Activated gamma-delta T cell (primary cell): ENCODE results near the gene SP1.
"Not testable (repeated sequence)": the region's sequence is repeated elsewhere in the genome, so short reads cannot be mapped to it uniquely, and the experiment has no call there.

Source experiments
- DNase-seq: peaks from one replicate; lab custom pipeline; 2025; lab: John Stamatoyannopoulos, UW

SP1 gene

DNA sequence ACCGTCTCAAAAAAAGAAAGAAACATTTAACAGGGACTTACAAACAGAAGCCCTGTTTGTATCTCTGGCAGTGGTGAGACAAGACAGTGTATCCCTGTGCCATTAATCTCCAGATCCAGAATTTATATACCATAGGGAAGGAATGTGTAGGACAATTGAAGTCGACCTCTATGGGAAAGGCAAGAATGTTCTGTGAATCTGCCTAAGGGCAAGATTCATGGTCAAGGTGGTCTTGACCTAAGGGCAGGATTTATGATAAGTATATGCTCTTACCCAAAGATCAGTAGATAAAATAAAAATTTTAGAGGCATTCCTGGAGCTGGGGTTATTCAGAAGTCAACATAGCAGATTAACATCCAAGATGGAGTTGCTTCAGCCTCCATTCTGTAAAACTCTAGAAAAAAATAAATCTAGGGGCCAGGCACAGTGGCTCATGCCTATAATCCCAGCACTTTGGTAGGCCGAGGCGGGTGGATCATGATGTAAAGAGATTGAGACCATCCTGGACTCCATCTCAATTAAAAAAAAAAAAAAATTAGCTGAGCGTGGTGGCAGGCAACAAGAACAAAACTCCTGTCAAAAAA lies 21.0 kb upstream of the SP1 start:
- no peak for DNase-seq

DNA sequence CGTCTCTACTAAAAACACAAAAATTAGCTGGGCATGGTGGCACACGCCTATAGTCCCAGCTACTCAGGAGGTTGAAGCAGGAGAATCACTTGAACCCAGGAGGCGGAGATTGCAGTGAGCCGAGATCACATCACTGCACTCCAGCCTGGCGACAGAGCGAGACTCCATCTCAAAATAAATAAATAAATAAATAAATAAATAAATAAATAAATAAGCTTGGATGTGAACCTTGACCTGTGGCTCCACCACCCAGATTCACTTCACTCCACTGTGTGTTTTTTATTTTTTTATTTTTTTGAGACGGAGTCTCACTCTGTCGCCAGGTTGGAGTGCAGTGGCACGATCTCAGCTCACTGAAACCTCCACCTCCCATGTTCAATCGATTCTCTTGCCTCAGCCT lies 18.3 kb upstream of the SP1 start:
- DNase-seq: not testable (repeated sequence)

DNA sequence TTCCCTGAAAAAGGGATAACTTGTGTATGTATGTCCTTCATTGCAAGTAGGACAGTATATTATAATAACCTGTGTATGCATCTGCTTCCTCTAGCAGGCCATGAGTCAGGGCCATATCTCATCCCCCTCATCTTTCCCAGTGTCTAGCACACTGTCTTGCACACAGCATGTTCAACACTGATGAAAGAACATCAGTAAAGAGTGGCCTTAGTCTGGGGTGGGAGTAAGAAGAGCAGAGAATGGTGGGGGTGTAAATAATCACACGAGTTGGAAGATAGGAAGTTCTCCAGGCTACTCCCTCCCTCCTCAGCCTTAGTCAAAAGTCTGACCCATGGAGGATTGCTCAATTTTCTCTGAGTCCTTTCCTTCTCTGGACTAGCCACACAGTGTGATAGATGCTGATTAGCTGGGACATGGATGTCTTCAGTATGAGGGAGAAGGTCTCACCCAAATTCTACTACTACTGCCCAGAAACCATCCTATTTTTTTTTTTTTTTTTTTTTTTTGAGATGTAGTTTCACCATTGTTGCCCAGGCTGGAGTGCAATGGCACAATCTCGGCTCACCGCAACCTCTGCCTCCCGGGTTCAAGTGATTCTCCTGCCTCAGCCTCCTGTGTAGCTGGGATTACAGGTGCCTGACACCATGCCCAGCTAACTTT lies 14.6 kb upstream of the SP1 start:
- DNase-seq: no peak

DNA sequence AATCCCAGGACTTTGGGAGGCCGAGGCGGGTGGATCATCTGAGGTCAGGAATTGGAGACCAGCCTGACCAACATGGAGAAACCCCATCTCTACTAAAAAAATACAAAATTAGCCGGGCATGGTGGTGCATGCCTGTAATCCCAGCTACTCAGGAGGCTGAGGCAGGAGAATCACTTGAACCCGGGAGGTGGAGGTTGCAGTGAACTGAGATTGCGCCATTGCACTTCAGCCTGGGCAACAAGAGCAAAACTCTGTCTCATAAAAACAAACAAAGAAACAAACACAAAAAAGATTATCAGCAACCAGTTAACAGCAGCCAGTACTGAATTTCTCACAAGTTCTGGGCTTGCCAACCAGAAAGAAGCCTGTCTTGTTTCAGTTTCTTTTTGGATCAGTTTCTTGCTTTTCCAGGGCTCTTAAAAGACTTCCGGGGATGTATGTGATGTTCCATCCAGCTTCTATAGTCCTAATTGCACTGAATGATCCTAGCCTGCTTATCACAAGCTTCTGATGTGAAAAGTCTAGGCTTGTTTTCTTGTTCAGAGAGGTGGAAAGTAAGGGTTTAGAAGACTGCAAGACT lies 6.3 kb upstream of the SP1 start:
- not testable (repeated sequence) for DNase-seq

DNA sequence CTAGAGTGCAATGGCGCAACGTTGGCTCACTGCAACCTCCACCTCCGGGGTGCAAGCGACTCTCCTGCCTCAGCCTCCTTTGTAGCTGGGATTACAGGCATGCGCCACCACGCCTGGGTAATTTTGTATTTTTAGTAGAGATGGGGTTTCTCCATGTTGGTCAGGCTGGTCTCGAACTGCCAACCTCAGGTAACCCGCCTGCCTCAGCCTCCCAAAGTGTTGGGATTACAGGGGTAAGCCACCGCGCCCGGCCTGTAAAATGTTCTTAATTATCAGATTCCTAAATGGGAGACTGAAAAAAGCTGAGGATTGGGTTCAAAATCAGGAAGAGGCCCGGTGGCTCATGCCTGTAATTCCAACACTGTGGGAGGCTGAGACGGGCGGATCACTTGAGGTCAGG lies 5.7 kb upstream of the SP1 start:
- DNase-seq: not testable (repeated sequence)

DNA sequence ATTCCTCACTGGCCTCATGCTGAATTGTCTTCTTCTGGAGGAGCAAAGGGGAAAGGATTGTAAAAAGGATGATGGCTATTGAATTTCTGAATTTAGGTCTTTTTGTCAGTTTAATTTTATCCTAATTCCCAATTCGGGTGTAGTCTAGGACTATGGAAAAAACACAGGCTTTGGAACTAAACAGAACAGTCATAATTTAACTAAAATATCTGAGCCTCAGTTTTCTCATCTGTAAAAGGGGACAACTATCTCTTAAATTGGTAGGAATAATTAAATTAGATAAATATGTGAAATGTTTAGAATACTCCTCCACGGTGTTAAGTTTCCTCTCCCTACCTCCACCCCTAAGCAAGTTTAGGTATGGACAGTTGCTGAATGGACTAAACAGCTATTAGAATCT lies 3.2 kb upstream of the SP1 start:
- DNase-seq: no peak

DNA sequence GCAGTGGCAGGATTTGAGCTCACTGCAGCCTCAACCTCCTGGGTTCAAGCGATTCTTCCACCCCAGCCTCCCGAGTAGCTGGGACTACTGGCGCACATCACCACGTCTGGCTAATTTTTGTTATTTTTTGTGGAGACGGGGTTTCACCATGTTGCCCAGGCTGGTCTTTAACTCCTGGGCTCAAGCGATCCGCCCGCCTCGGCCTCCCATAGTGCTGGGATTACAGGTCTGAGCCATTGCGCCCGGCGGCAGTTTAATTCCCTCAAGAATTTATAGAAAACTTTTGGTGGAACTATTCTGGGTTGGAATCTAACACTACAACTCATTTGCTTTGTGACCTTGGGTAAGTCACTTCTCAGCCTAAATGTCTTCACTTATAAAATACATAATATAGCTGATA lies 1.8 kb upstream of the SP1 start:
- DNase-seq: no peak

DNA sequence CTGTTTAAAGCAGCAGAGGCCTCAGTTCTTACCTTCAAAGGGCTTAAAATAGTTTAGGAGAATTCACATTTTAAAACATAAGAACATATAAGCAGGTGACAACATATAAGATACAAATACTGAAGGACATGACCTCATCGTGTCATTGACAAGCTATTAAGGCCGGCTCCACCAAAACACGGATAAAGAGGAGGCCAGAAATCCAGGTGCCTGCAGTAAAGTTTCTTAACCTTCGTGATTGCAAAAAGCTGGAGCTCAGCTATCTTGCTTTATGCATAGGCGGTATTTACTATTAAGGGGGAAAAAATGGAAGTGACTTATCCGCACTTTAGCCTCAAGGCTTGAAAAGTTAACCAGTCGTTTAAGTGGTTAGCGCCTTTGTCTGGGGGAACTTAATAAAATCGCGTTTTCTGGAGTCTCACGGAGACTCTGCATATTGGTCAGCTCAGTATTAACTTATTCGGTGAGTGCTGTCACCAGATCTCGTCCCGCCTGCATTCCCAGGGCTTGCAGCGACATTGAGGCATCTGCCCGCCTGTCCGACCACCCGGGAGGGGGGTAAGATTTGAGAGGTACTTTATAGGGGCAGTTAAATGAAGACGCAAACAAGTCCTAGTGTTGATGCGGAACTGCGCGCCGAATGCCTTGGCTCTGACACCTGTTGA lies 1.1 kb upstream of the SP1 start:
- DNase-seq: no peak

DNA sequence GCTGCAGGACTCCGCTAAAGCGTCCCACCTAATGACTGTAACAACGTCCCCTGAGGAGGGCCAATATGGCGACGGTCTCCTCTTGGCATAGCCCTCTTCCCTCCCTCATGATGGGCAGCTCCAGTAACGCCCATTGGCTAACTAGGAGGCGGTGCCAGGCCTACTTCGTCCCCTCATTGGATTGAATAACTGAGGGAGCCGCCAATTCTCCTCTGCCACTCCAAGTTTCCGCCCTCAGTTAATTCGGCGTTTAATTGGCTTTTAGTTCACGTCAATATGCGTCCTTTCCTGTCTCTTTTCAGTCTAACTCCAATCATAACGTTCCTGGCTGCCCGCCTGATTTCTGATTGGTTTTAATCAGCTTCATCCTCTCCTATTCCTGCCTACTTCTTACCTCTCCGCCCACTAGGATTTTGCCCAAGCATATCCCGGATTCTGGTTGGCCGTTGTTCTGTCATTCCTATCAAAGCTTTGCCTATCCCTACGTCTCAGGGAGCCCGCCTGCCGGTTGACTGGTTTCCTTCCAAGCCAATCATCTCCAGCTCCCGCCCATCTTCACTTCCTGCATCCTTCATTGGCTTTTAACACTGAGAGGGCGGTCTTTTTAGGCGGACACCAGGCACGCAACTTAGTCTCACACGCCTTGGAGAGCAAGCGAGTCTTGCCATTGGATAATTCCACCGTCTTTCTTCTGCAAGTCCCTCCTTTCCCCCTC lies 430 bp upstream of the SP1 start:
- no peak for DNase-seq

DNA sequence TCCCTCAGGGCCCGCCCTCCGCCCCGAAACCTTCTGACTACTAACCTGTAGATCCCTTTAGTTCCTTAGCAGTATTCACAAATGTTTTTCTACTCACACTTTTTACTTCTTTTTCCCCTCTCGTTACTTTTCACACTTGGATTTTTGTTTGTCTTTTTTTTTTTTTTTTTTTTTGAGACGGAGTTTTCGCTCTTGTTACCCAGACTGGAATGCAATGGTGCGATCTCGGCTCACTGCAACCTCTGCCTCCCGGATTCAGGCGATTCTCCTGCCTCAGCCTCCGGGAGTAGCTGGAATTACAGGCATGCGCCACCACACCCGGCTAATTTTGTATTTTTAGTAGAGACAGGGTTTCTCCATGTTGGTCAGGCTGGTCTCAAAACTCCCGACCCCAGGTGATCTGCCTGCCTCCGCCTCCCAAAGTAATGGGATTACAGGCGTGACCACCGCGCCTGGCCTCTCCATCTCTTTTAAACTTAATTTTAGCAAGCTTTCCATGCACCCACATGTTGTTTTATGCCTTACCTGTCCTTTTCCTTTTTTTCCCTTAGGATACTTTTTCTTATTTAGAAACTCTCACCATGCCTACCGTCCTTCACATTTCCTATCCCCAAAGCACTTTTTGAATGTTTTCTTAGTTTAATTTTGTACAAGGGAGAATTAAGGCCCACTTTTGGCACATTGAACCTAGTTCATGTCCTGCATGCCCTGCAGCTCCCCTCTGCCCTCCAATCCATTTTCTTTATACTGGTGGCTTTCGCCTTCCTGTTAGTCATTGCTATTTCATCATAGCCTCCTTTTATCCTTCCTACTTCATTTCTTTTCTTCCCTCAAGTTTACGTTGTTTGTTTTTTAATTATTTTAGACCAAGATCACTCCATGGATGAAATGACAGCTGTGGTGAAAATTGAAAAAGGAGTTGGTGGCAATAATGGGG lies 1.1 kb downstream of the SP1 start:
- DNase-seq: no peak

DNA sequence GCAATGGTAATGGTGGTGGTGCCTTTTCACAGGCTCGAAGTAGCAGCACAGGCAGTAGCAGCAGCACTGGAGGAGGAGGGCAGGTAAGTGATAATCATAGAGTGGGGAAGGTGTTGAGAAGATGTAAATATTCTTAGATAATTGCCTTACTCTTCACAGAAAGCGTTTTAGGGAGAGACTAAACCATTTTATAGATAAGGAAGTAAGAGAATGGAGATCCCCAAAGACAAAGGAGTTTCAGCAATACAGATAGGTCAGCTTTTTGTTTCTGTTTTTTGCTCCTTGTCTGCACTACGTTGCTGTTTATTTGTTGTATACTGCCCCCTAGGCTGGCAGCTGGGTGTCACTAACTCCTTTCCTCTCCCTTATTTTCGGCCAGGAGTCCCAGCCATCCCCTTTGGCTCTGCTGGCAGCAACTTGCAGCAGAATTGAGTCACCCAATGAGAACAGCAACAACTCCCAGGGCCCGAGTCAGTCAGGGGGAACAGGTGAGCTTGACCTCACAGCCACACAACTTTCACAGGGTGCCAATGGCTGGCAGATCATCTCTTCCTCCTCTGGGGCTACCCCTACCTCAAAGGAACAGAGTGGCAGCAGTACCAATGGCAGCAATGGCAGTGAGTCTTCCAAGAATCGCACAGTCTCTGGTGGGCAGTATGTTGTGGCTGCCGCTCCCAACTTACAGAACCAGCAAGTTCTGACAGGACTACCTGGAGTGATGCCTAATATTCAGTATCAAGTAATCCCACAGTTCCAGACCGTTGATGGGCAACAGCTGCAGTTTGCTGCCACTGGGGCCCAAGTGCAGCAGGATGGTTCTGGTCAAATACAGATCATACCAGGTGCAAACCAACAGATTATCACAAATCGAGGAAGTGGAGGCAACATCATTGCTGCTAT lies 2.0 kb downstream of the SP1 start:
- DNase-seq: no peak

DNA sequence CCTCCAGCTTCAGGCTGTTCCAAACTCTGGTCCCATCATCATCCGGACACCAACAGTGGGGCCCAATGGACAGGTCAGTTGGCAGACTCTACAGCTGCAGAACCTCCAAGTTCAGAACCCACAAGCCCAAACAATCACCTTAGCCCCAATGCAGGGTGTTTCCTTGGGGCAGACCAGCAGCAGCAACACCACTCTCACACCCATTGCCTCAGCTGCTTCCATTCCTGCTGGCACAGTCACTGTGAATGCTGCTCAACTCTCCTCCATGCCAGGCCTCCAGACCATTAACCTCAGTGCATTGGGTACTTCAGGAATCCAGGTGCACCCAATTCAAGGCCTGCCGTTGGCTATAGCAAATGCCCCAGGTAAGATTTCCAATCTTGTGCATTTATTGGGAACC lies 3.3 kb downstream of the SP1 start:
- DNase-seq: no peak

DNA sequence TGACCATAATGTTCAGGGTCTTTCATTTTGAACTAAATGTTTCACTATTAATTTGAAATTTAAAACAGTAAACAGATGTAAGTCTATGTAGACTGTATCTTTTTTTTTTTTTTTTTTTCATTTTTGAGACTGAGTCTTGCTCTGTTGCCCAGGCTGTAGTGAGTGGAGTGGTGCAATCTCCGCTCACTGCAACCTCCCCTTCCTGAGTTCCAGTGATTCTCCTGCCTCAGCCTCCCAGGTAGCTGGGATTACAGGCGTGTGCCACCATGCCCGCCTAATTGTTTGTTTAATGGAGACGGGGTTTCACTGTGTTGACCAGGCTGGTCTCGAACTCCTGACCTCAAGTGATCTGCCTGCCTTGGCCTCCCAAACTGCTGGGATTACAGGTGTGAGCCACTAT lies 6.4 kb downstream of the SP1 start:
- not testable (repeated sequence) for DNase-seq

DNA sequence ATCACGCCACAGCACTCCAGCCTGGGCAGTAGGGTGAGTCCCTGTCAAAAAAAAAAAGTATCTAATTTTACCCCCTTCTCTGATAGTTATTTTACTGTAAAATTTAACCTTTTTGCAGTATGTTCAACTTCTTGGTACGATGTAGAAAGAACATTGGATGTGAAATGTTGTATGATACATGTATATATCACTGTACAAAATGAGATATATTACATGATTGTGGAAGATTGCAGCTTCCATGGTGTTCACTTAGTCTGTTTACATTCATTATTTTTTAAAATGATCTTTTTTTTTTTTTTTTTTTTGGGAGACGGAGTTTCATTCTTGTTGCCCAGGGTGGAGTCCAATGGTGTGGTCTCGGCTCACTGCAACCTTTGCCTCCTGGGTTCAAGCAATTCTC lies 9.0 kb downstream of the SP1 start:
- no peak for DNase-seq

DNA sequence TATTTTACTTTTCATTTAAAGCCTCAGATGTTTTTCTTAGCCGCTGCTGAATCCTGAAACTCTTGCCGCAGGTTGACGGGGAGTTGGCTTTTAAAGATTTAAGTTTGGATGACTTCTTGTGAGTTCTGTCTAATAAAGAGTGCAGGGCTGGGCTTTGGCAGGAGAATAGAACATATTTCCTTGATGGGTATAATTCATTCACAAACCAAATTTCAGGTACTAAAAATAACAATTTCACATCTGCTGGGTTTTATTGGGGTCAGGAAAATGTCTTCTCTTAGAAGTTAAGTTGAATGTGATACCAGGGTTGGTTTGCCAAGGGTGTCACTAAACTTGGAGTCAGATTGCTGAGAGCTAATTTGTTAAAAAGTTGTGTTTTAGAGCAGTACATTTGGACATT lies 9.7 kb downstream of the SP1 start:
- no peak for DNase-seq

DNA sequence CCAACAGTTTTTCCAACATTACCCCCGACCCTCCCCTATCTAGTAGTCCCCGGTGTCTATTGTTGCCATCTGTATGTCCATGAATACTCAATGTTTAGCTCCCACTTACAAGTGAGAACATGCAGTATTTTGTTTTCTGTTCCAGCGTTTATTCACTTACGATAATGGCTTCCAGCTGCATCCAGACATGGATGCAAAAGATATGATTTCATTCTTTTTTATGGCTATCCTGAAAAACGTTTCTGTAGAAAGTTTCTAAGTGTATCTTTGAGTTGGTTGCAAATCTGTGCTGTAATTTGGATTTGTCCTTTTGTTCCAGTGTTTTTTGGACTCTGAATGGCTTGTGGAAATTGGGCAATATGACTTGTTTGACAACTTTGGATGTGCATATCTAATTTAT lies 11.7 kb downstream of the SP1 start:
- DNase-seq: no peak

DNA sequence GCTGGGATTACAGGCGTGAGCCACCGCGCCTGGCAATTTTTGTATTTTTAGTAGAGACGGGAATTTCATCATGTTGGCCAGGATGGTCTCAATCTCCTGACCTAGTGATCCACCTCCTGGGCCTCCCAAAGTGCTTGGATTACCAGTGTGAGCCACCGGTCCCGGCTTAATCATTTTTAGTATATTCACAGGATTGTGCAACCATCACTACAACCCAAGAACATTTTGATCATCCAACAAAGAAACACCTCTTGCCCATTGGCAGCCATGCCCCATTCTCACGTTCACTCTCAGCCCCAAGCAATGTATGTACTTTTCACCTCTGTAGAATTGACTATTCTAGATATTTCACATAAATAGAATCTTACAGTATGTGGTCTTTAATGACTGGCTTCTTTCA lies 19.9 kb downstream of the SP1 start:
- no peak for DNase-seq

DNA sequence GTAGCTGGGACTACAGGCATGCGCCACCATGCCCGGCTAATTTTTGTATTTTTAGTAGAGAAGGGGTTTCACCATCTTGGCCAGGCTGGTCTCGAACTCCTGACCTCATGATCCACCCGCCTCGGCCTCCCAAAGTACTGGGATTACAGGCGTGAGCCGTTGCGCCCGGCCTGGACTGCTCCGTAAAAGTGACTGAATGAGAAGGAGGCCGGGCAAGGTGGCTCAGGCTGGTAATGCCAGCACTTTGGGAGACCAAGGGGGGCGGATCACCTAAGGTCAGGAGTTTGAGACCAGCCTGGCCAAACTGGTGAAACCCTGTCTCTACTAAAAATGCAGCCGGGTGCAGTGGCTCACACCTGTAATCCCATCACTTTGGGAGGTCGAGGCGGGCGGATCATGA lies 22.4 kb downstream of the SP1 start:
- DNase-seq: not testable (repeated sequence)

DNA sequence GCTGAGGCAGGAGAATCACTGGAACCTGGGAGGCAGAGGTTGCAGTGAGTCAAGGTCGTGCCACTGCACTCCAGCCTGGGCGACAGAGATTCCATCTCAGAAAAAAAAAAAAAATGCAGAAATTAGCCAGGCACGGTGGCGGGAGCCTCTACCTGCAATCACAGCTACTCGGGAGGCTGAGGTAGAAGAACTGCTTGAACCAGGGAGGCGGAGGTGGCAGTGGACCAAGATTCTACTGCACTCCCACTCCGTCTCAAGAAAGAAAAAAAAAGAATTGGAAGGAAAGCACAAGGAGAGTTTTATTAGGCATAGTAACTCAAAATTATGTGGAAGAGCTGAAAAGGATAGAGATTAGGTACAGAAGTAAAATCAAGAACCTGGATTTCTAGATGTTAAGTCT lies 22.9 kb downstream of the SP1 start:
- DNase-seq: no peak

DNA sequence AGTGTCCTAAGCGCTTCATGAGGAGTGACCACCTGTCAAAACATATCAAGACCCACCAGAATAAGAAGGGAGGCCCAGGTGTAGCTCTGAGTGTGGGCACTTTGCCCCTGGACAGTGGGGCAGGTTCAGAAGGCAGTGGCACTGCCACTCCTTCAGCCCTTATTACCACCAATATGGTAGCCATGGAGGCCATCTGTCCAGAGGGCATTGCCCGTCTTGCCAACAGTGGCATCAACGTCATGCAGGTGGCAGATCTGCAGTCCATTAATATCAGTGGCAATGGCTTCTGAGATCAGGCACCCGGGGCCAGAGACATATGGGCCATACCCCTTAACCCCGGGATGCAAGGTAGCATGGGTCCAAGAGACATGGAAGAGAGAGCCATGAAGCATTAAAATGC lies 31.0 kb downstream of the SP1 start:
- DNase-seq: no peak
